HepG2 (cell line): ENCODE data around the gene SGF29. TPM values are rescaled to one million over a fixed set of nuclear protein-coding genes. Genes with fewer than 3 reads are reported as not detected.

Source experiments
- ATAC-seq: fragments of 200-7000 bp; cut with Tn5 transposase; 3 replicates; pipeline ENCODE4 v1.9.1; 2020; ENCODE audit warnings: mild to moderate bottlenecking, moderate library complexity
- BruUV-seq: library from RNA; stranded (reverse); fragments of 400-500 nt; replicated peaks from 2 replicates; lab custom pipeline; 2021; lab: Mats Ljungman, UMichigan
- CTCF ChIA-PET: fragments of 300-600 bp; formaldehyde crosslinking; extraction: SDS; loops from one replicate; lab custom pipeline; 2021; ENCODE audit warnings: low total read pairs, inconsistent platforms, low intra/inter-chr PET ratio; lab: Yijun Ruan, JAX
- POLR2A ChIA-PET: fragments of 350-600 bp; sonication (Branson Sonifier 250); formaldehyde crosslinking; loops from one replicate; lab custom pipeline; 2020; ENCODE audit warnings: antibody characterized with exemption, inconsistent platforms; lab: Yijun Ruan, JAX
- DNase-seq: peaks from one replicate; pipeline ENCODE4 v3.0.0-alpha.2; 2015; ENCODE audit warnings: low spot score
- FAIRE-seq: peaks from 3 replicates; lab custom pipeline; 2011; peaks lifted over from hg19 to GRCh38; lab: Jason Lieb, UNC
- H2AFZ ChIP-seq: one replicate; pipeline ENCODE4 v1.6.1; 2011; ENCODE audit warnings: low read length, inconsistent platforms
- H3K27ac ChIP-seq: fragments of 300-600 bp; 3 replicates; pipeline ENCODE4 v1.8.0; 2011; ENCODE audit warnings: mixed run types, mild to moderate bottlenecking, mixed read lengths, low read length, inconsistent platforms; ENCODE audit not compliant: insufficient read depth; ENCODE audit errors: extremely low read length
- H3K27me3 ChIP-seq, 2 experiments: fragments of 200-600 bp in 1 of 2; 2 replicates in 1 of 2; 3 replicates in 1 of 2; pipeline versions ENCODE4 v1.6.0 to v1.8.0; 2011; ENCODE audit warnings: low read length in 2 of 2, mild to moderate bottlenecking in 2 of 2, moderate library complexity in 2 of 2, inconsistent platforms in 1 of 2; ENCODE audit not compliant: insufficient read depth in 2 of 2, control insufficient read depth in 1 of 2
- H3K36me3 ChIP-seq, 2 experiments: fragments of 200-600 bp in 1 of 2; replicated peaks in 1 of 2; 2 replicates in 1 of 2; 3 replicates in 1 of 2; pipeline versions ENCODE4 v1.5.1 to v1.8.0; 2011; ENCODE audit warnings: low read length in 2 of 2, inconsistent platforms in 1 of 2; ENCODE audit not compliant: insufficient read depth in 2 of 2, control insufficient read depth in 1 of 2
- H3K4me1 ChIP-seq: 2 replicates; pipeline ENCODE4 v1.5.1; 2012; ENCODE audit warnings: low read length, inconsistent platforms; ENCODE audit not compliant: insufficient read depth
- H3K4me2 ChIP-seq: 2 replicates; pipeline ENCODE4 v1.6.0; 2011; ENCODE audit warnings: low read depth, low read length, inconsistent platforms
- H3K4me3 ChIP-seq, 3 experiments: fragments of 200-600 bp in 1 of 3; sonication (generic), shearing (Covaris generic) in 1 of 3; replicated peaks in 1 of 3; 2 replicates each; pipeline ENCODE4 v1.5.1; 2011 to 2016; ENCODE audit warnings: low read length in 3 of 3, inconsistent platforms in 2 of 3, low read depth in 2 of 3, mild to moderate bottlenecking in 2 of 3, control low read depth in 1 of 3, mixed read lengths in 1 of 3; ENCODE audit not compliant: insufficient read depth in 1 of 3
- H3K79me2 ChIP-seq: one replicate; pipeline ENCODE4 v1.6.1; 2011; ENCODE audit warnings: low read length, inconsistent platforms; ENCODE audit not compliant: insufficient read depth
- H3K9ac ChIP-seq: 2 replicates; pipeline ENCODE4 v1.6.0; 2011; ENCODE audit warnings: mild to moderate bottlenecking, low read depth, low read length, inconsistent platforms; ENCODE audit not compliant: insufficient read depth
- H3K9me3 ChIP-seq: 2 replicates; pipeline ENCODE4 v1.5.1; 2012; ENCODE audit warnings: mild to moderate bottlenecking, low read length
- H4K20me1 ChIP-seq: 2 replicates; pipeline ENCODE4 v1.6.0; 2011; ENCODE audit warnings: inconsistent platforms, mild to moderate bottlenecking, low read length, moderate library complexity; ENCODE audit not compliant: insufficient read depth
- AKAP8 ChIP-seq: sonication (generic); formaldehyde crosslinking; IDR thresholded peaks from 2 replicates; pipeline ENCODE4 v1.5.1; 2020; ENCODE audit warnings: mild to moderate bottlenecking, missing genetic modification reagents
- CHD4 ChIP-seq: fragments of 200-600 bp; sonication (generic); IDR thresholded peaks from 2 replicates; pipeline ENCODE4 v1.7.0; 2017; ENCODE audit warnings: mild to moderate bottlenecking, low read length, borderline replicate concordance
- JUN ChIP-seq: sonication (generic); formaldehyde crosslinking; IDR thresholded peaks from 2 replicates; pipeline ENCODE4 v1.4.0; 2020; ENCODE audit warnings: mild to moderate bottlenecking, missing genetic modification reagents
- KAT7 ChIP-seq: IDR thresholded peaks from 2 replicates; pipeline ENCODE4 v1.6.1; 2018; ENCODE audit warnings: borderline replicate concordance, missing compliant biosample characterization
- LCORL ChIP-seq, 2 experiments: fragments of 450-650 bp in 1 of 2; sonication (generic) in 1 of 2; formaldehyde crosslinking in 1 of 2; IDR thresholded peaks; 2 replicates each; pipeline versions ENCODE4 v1.5.0 to v1.6.1; 2017 to 2020; ENCODE audit warnings: antibody characterized with exemption in 1 of 2, missing genetic modification reagents in 1 of 2
- SALL2 ChIP-seq: sonication (generic); formaldehyde crosslinking; IDR thresholded peaks from 2 replicates; pipeline ENCODE4 v1.8.1; 2023; ENCODE audit warnings: mild to moderate bottlenecking, missing genetic modification reagents, inconsistent platforms
- SIN3B ChIP-seq: fragments of 150-350 bp; IDR thresholded peaks from 2 replicates; pipeline ENCODE4 v1.6.1; 2014; ENCODE audit warnings: low read length
- TMF1 ChIP-seq: sonication (generic); formaldehyde crosslinking; IDR thresholded peaks from 2 replicates; pipeline ENCODE4 v1.8.1; 2022; ENCODE audit warnings: low read depth, missing genetic modification reagents
- ZIK1 ChIP-seq: sonication (generic); formaldehyde crosslinking; IDR thresholded peaks from 2 replicates; pipeline ENCODE4 v1.5.0; 2020; ENCODE audit warnings: mild to moderate bottlenecking, low read depth, missing genetic modification reagents, borderline replicate concordance
- ZNF101 ChIP-seq: sonication (generic); formaldehyde crosslinking; IDR thresholded peaks from 2 replicates; pipeline ENCODE4 v1.4.0; 2020; ENCODE audit warnings: mild to moderate bottlenecking, low read depth, missing genetic modification reagents, borderline replicate concordance
- ZNF350 ChIP-seq: sonication (generic); formaldehyde crosslinking; IDR thresholded peaks from 2 replicates; pipeline ENCODE4 v1.4.0; 2020; ENCODE audit warnings: mild to moderate bottlenecking, low read depth, missing genetic modification reagents, borderline replicate concordance
- ZNF431 ChIP-seq: sonication (generic); formaldehyde crosslinking; IDR thresholded peaks from 2 replicates; pipeline ENCODE4 v1.9.0; 2022; ENCODE audit warnings: missing genetic modification reagents, low read depth, mild to moderate bottlenecking, borderline replicate concordance
- ZNF674 ChIP-seq: sonication (generic); formaldehyde crosslinking; IDR thresholded peaks from 2 replicates; pipeline ENCODE4 v1.5.0; 2020; ENCODE audit warnings: low read depth, mild to moderate bottlenecking, missing genetic modification reagents
- WGBS: methylation state at CpG from one replicate; pipeline ENCODE4 v1.1.6; 2017; ENCODE audit warnings: low lambda C conversion rate; 5-methylcytosine and 5-hydroxymethylcytosine counted together
- in situ Hi-C: cut with HindIII; loops from 2 replicates; pipeline ENCODE4 v1.10.0; 2017; ENCODE audit warnings: low pct_unique_long_range_greater_than_20kb; ENCODE audit not compliant: extremely low pct_ligation_motif_present
- intact Hi-C: fragments of 100-400 bp; cut with micrococcal nuclease; formaldehyde crosslinking; loops from one replicate; pipeline ENCODE4 v1.10.0; 2022; ENCODE audit not compliant: unreplicated experiment
- polyA plus RNA-seq, 8 experiments: library from polyadenylated mRNA; depleted of rRNA in 3 of 8; stranded (reverse) in 7 of 8; unstranded in 1 of 8; fragments of >200 nt; fragmentation: Illumina TruSeq in 4 of 8; extraction: Trizol in 4 of 8; gene quantifications; 2 replicates each; pipeline versions ENCODE4 v1.2.1 to v1.2.3, GENCODE V29; 2011 to 2016; ENCODE audit warnings: low read depth in 4 of 8, missing spikeins in 1 of 8, mixed read lengths in 1 of 8; ENCODE audit not compliant: insufficient read depth in 1 of 8
- total RNA-seq, 5 experiments: library from RNA; depleted of rRNA; stranded (reverse); fragments of >200 nt; fragmentation: Illumina TruSeq; extraction: Trizol; gene quantifications; 2 replicates each; pipeline ENCODE4 v1.2.3, GENCODE V29; 2016; ENCODE audit warnings: low read depth in 1 of 5
- TF ChIP-seq, protein P1 (sequence below): IDR thresholded peaks from 2 replicates; pipeline ENCODE4 v1.6.1; 2016; ENCODE audit warnings: missing compliant biosample characterization, missing genetic modification reagents, borderline replicate concordance
- TF ChIP-seq, protein P2 (sequence below): sonication (generic); formaldehyde crosslinking; IDR thresholded peaks from 2 replicates; pipeline ENCODE4 v1.4.0; 2020; ENCODE audit warnings: mild to moderate bottlenecking, missing genetic modification reagents

Gene SGF29
- total and polyA plus RNA-seq, 2 of the 13 experiments (the other 11 are each of a cell fraction or from before 2014, with no cell fraction given), result 5.0 to 29.4 TPM

DNA sequence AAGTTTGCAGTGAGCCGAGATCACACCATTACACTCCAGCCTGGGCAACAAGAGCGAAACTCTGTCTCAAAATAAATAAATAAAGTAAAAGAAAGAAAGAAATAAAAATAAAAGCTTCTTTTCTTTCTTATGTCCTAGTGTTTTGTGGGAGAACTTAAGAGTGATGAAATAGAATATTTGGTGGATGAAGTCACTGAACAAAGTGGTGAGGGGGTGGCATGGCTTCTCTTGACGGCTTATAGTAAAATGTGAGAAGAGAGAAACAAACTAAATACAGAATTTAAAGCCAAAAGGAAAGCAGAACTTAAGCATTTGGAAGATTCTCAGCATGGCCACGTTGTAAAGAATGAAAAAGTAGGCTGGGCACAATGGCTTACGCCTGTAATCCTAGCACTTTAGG, 15.3 kb downstream of the SGF29 start:
- TF ChIP-seq ZIK1 (CRISPR knock-in tag) (no peak), JUN (CRISPR knock-in tag) (no peak), ZNF674 (no peak), ZNF350 (CRISPR knock-in tag) (no peak), AKAP8 (CRISPR knock-in tag) (no peak), ZNF431 (CRISPR knock-in tag) (no peak), ZNF101 (no peak), LCORL (IDR thresholded peaks at IDR 0.05) (no peak), LCORL (CRISPR knock-in tag; IDR thresholded peaks at IDR 0.05) (no peak), CHD4 (no peak), TMF1 (CRISPR knock-in tag) (no peak), SALL2 (CRISPR knock-in tag) (no peak), KAT7 (no peak), SIN3B (no peak)
- TF ChIP-seq, protein P1, sequence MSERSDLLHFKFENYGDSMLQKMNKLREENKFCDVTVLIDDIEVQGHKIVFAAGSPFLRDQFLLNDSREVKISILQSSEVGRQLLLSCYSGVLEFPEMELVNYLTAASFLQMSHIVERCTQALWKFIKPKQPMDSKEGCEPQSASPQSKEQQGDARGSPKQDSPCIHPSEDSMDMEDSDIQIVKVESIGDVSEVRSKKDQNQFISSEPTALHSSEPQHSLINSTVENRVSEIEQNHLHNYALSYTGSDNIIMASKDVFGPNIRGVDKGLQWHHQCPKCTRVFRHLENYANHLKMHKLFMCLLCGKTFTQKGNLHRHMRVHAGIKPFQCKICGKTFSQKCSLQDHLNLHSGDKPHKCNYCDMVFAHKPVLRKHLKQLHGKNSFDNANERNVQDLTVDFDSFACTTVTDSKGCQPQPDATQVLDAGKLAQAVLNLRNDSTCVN, result no peak
- TF ChIP-seq, protein P2, sequence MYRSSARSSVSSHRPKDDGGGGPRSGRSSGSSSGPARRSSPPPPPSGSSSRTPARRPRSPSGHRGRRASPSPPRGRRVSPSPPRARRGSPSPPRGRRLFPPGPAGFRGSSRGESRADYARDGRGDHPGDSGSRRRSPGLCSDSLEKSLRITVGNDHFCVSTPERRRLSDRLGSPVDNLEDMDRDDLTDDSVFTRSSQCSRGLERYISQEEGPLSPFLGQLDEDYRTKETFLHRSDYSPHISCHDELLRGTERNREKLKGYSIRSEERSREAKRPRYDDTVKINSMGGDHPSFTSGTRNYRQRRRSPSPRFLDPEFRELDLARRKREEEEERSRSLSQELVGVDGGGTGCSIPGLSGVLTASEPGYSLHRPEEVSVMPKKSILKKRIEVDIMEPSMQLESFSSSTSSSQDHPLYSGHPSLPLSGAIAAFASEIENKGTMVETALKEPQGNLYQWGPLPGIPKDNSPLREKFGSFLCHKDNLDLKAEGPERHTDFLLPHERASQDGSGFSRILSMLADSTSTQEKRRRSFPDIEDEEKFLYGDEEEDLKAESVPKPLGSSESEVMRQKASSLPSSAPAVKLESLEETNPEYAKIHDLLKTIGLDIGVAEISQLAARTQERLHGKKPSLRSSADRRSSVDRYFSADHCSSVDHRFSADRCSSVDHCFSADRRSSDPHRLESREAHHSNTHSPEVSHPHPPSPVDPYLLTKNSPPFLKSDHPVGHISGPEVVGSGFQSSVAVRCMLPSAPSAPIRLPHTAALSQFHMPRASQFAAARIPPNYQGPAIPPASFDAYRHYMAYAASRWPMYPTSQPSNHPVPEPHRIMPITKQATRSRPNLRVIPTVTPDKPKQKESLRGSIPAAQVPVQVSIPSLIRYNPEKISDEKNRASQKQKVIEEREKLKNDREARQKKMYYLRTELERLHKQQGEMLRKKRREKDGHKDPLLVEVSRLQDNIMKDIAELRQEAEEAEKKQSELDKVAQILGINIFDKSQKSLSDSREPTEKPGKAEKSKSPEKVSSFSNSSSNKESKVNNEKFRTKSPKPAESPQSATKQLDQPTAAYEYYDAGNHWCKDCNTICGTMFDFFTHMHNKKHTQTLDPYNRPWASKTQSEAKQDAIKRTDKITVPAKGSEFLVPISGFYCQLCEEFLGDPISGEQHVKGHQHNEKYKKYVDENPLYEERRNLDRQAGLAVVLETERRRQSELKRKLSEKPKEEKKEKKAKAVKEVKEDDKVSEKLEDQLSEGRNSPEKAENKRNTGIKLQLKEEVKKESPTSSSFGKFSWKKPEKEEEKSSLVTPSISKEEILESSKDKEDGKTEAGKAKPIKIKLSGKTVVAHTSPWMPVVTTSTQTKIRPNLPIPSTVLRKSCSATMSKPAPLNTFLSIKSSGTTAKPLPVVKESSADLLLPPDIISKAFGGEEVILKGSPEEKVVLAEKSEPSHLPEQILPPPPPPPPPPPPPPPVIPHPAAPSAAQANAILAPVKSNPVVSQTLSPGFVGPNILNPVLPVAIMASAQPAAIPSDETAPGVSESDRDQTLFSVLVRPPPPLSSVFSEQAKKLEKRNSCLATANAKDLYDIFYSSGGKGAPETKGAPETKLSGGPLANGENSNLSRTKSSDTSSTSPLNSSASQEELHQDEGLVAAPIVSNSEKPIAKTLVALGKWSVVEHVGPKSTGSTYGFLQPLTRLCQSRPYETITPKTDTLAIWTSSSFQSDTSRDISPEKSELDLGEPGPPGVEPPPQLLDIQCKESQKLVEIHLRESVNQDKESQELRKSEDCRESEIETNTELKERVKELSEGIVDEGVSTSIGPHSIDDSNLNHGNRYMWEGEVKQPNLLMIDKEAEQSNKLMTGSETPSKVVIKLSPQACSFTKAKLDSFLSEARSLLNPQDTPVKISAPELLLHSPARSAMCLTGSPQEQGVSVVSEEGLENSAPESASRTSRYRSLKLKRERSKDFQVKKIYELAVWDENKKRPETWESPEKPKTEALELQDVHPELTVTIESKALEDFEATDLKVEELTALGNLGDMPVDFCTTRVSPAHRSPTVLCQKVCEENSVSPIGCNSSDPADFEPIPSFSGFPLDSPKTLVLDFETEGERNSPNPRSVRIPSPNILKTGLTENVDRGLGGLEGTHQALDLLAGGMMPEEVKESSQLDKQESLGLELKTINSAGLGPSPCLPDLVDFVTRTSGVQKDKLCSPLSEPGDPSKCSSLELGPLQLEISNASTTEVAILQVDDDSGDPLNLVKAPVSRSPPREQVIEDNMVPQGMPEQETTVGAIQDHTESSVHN (CRISPR knock-in tag), result no peak
- WGBS, result 95% methylated on average over 5 of the region's 5 CpGs
- BruUV-seq, result no TSS peak
- Histone ChIP-seq H3K36me3 (peaks cover 0 to 6% of the 10 kb centered on the region in 2 experiments; a peak in 2 of 5 replicates), H3K27me3 (no peaks in the 10 kb centered on the region), H4K20me1 (no peaks in the 10 kb centered on the region), H3K27ac (no peak overlapping the region), H3K4me2 (no peak overlapping the region), H3K9me3 (peaks cover 10% of the 10 kb centered on the region), H3K9ac (no peak overlapping the region), H3K4me3 (no peak overlapping the region), H2AFZ (no peak overlapping the region), H3K79me2 (peaks cover 7% of the 10 kb centered on the region), H3K4me1 (no peaks in the 10 kb centered on the region)
- no peak for DNase-seq
- ChIA-PET CTCF (no interaction called here), POLR2A (no interaction called here)
- in situ Hi-C loops, result no loop called here
- intact Hi-C loops, result no loop called here
- no peak for FAIRE-seq
- no peak for ATAC-seq
